Fibroblast of lung (primary cell): ENCODE data around the gene ENG. TPM values are rescaled to one million over a fixed set of nuclear protein-coding genes. Genes with fewer than 3 reads are reported as not detected.

ENCODE experiments used
- DNase-seq, 2 donors: peaks; one replicate each; pipeline versions ENCODE4 v3.0.0 to v3.0.0-alpha.2; 2010; ENCODE audit warnings: low read depth in 2 of 2
- H2AFZ ChIP-seq: 2 replicates; pipeline ENCODE4 v1.5.1; 2012; ENCODE audit warnings: low read length, control low read depth, inconsistent platforms
- H3K27ac ChIP-seq: 2 replicates; pipeline ENCODE4 v1.5.1; 2011; ENCODE audit warnings: low read length, control low read depth; ENCODE audit not compliant: insufficient read depth
- H3K27me3 ChIP-seq: 2 replicates; pipeline ENCODE4 v1.5.1; 2011; ENCODE audit warnings: mild to moderate bottlenecking, low read length; ENCODE audit not compliant: control insufficient read depth, insufficient read depth
- H3K36me3 ChIP-seq: 2 replicates; pipeline ENCODE4 v1.5.1; 2011; ENCODE audit warnings: low read length; ENCODE audit not compliant: control insufficient read depth, insufficient read depth
- H3K4me1 ChIP-seq: 2 replicates; pipeline ENCODE4 v1.5.1; 2011; ENCODE audit warnings: low read length; ENCODE audit not compliant: control insufficient read depth, insufficient read depth; ENCODE audit errors: extremely low read depth
- H3K4me2 ChIP-seq: 2 replicates; pipeline ENCODE4 v1.5.1; 2011; ENCODE audit warnings: low read length, control low read depth; ENCODE audit not compliant: insufficient read depth; ENCODE audit errors: extremely low read depth
- H3K4me3 ChIP-seq, 4 experiments: fragments of 200-600 bp in 1 of 4; sonication (generic) in 1 of 4; replicated peaks in 1 of 4; 2 replicates each; pipeline ENCODE4 v1.5.1; 2011 to 2016; ENCODE audit warnings: low read length in 4 of 4, low read depth in 3 of 4, mild to moderate bottlenecking in 3 of 4, control low read depth in 2 of 4, inconsistent platforms in 1 of 4, mixed read lengths in 1 of 4; ENCODE audit not compliant: insufficient read depth in 1 of 4; ENCODE audit errors: control extremely low read depth in 1 of 4
- H3K79me2 ChIP-seq: 2 replicates; pipeline ENCODE4 v1.5.1; 2012; ENCODE audit warnings: mild to moderate bottlenecking, low read length, inconsistent platforms; ENCODE audit not compliant: control insufficient read depth, insufficient read depth
- H3K9ac ChIP-seq: 2 replicates; pipeline ENCODE4 v1.5.1; 2011; ENCODE audit warnings: mild to moderate bottlenecking, low read length, control low read depth; ENCODE audit not compliant: insufficient read depth
- H3K9me3 ChIP-seq: 2 replicates; pipeline ENCODE4 v1.5.1; 2012; ENCODE audit warnings: low read depth, low read length; ENCODE audit not compliant: control insufficient read depth, insufficient read depth
- H4K20me1 ChIP-seq: 2 replicates; pipeline ENCODE4 v1.5.1; 2011; ENCODE audit warnings: low read length; ENCODE audit not compliant: control insufficient read depth, insufficient read depth; ENCODE audit errors: extremely low read depth
- CTCF ChIP-seq, 2 donors: IDR thresholded peaks in 1 of 2; conservative IDR thresholded peaks in 1 of 2; 1 replicate in 1 of 2; 2 replicates in 1 of 2; pipeline ENCODE4 v1.5.1; 2011 to 2012; ENCODE audit warnings: low read length in 2 of 2, control low read depth in 1 of 2, inconsistent platforms in 1 of 2, low read depth in 1 of 2, mild to moderate bottlenecking in 1 of 2
- EZH2 ChIP-seq: IDR thresholded peaks from 2 replicates; pipeline ENCODE4 v1.5.1; 2012; ENCODE audit warnings: low read length, control low read depth, mild to moderate bottlenecking; ENCODE audit errors: missing control alignments
- polyA plus RNA-seq, 2 donors: library from polyadenylated mRNA; depleted of rRNA in 1 of 2; stranded (reverse) in 1 of 2; unstranded in 1 of 2; fragments of >200 nt; gene quantifications; 2 replicates each; pipeline ENCODE4 v1.2.1, GENCODE V29; 2011 to 2012; ENCODE audit warnings: missing spikeins in 1 of 2
- total RNA-seq: library from RNA; depleted of rRNA; stranded (reverse); fragments of >200 nt; gene quantifications from 2 replicates; pipeline ENCODE4 v1.2.1, GENCODE V29; 2014

Gene ENG
- total and polyA plus RNA-seq, 2 donors (not counting 1 experiment from before 2014, with no cell fraction given): 30.4 to 59.0 TPM

GRCh38 chr9:127828262-127829031 is 26.0 kb downstream of the ENG start:
- TF ChIP-seq CTCF (conservative IDR thresholded peaks at IDR 0.05 in 1 of 2, IDR thresholded peaks at IDR 0.05 in 1 of 2; ENCODE audit: low read depth in 1 of 2, low read length in 2 of 2) (no peak), EZH2 (no peak)
- Histone ChIP-seq H3K4me1 (peaks cover 17% of the 10 kb centered on the region), H3K9me3 (no peaks in the 10 kb centered on the region), H3K27me3 (no peaks in the 10 kb centered on the region), H3K36me3 (peaks cover 30% of the 10 kb centered on the region), H2AFZ (no peak overlapping the region), H3K4me2 (peak overlapping the region; percentile 52), H3K27ac (peak overlapping the region; percentile 82), H4K20me1 (no peaks in the 10 kb centered on the region), H3K4me3 (peak overlapping the region in 1 of 4 experiments; percentile 6), H3K79me2 (peaks cover 25% of the 10 kb centered on the region), H3K9ac (peak overlapping the region; percentile 55)
- DNase-seq: peak; percentile 49 to 77

DNA sequence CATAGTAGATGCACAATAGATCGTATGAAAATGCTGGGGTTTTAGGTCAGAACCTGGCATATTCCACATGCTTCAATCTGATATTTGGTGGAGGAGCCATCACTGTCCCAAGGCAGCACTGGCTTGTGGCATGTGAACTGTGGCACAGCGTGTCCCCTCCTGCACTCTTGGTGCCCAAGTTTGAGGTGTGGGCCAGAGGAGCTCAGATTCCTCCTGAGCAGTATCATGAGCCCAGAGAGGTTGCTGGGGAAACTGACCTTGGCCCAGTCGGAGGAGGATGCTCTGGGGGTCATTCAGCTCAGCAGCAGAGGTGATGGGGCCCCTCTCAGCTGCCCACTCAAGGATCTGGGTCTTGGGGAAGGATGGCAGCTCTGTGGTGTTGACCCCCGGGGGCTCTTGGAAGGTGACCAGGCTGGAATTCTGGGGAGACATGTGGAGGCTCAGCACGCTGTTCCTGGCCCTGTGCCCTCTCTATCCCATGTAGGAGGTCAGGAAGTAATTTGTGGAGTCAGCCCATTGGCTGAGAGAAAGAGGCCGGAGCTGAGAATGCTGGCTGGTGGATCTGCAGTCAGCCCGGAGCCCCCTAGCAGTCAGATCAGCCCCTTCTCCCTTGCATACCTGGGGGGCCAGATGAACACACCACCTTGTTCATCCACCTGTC is 28.1 kb downstream of the ENG start:
- TF ChIP-seq CTCF (conservative IDR thresholded peaks at IDR 0.05 in 1 of 2, IDR thresholded peaks at IDR 0.05 in 1 of 2; ENCODE audit: low read depth in 1 of 2, low read length in 2 of 2): no peak
- TF ChIP-seq EZH2: no peak
- H3K9me3 ChIP-seq: no peaks in the 10 kb centered on the region
- no peaks in the 10 kb centered on the region for H4K20me1 ChIP-seq
- H3K36me3 ChIP-seq: peaks cover 30% of the 10 kb centered on the region
- no peaks in the 10 kb centered on the region for H3K27me3 ChIP-seq
- no peak overlapping the region for H2AFZ ChIP-seq
- no peak overlapping the region for H3K27ac ChIP-seq
- peaks cover 13% of the 10 kb centered on the region for H3K4me1 ChIP-seq
- H3K79me2 ChIP-seq: peaks cover 14% of the 10 kb centered on the region
- no peak overlapping the region for H3K4me2 ChIP-seq
- no peak for DNase-seq
- no peak overlapping the region for H3K4me3 ChIP-seq
- no peak overlapping the region for H3K9ac ChIP-seq

DNA sequence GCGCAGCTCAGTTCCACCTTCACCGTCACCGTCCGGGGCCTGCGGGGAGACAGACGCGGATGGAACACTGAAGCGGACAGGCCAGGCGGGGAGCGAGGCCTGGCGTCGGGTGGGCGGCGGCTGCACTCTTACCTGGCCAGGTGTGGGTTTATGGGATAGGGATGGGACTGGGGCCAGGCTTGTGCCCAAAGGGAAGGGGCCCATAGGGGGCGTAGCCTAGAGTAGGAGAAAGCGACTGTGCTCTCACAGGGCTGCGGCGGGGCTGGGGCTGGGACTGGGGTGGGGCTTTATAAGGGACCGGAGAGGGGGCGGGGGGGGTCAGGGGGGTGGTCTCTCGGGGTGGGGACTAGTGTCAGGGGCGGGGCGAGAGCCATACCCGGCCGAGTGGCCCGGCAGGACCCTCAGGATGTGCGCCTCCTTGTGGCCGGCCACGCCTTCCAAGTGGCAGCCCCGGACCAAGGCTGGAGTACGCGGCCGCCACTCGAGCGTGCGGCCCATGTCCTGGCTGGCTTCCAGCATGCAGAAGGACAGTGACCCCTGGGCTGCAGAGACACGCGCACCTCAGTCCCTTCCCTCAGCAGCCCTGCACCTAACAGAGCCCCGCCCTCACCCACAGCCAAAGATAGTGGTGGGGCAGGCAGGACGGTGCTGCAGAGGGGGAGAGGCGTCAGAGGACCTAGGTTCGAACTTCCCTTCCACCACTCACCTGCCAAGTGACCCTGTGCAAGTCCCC is 29.0 kb downstream of the ENG start:
- H3K4me1 ChIP-seq: peaks cover 13% of the 10 kb centered on the region
- H4K20me1 ChIP-seq: no peaks in the 10 kb centered on the region
- no peak overlapping the region for H3K9ac ChIP-seq
- DNase-seq: no peak
- no peaks in the 10 kb centered on the region for H3K27me3 ChIP-seq
- peaks cover 13% of the 10 kb centered on the region for H3K79me2 ChIP-seq
- no peak overlapping the region for H3K4me3 ChIP-seq
- H3K9me3 ChIP-seq: no peaks in the 10 kb centered on the region
- H3K4me2 ChIP-seq: no peak overlapping the region
- TF ChIP-seq CTCF (conservative IDR thresholded peaks at IDR 0.05 in 1 of 2, IDR thresholded peaks at IDR 0.05 in 1 of 2; ENCODE audit: low read depth in 1 of 2, low read length in 2 of 2) (peak in 1 of 2 donors; percentile 24), EZH2 (no peak)
- no peak overlapping the region for H2AFZ ChIP-seq
- no peak overlapping the region for H3K27ac ChIP-seq
- peaks cover 30% of the 10 kb centered on the region for H3K36me3 ChIP-seq
